ENCODE data around the gene PDE7B.
"Not testable (repeated sequence)": the region's sequence is repeated elsewhere in the genome, so short reads cannot be mapped to it uniquely, and the experiment has no call there.

The PDE7B gene

DNA sequence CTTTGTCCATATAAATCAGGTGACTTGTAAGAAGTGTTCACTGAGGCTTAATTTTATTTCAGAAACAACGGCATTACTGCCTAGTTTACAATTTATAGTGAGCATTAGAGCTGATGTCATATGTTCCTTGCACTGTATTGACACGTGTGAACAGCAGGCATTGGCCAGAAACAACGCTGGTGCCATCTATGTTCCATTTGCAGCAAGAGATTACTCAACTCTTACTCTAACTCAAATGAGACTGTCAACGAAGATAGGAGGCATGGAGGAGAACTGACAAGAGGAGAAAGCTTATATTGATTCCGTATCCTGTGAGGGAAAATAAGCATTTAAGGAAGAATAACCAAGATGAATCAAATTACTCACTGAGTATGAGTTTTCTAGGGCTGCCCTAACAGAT, 350.2 kb downstream of the PDE7B start:
- DNase-seq = no peak

DNA sequence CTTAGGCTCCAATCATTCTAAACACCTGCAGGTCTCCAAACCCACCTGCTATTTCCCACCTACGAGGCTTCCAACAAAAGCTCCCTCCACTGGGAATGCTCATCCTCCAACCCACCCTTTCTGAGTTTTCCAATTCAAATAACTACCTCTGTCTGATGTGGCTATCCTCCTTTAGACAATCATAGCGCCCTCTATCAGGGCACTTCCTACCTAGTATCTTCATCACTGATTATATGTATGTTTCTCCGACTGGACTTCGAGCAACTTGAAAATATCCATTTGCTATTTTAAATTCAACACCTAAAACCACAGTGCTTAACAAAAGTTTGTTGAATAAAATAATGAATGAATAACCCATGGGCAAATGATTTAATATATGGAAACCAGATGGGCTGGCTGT, 357.3 kb downstream of the PDE7B start:
- DNase-seq = no peak

DNA sequence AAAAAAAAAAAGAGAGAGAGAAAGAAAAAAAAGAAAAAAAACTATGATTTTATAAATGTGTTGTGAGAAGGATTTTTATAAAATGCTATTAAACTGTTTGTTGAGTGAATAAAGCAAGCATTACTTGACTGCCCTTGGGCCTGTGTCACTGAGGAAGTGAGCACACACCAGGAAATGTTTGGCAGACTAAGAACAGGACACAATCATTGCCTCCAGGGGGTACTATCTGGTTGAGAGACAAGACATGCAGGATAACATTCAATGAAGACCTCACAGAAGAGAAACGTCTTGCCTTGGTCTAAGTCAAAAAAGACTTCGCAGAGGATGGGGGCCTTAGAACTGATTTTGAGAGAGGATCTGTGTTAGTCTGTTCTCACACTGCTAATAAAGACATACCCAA, 358.0 kb downstream of the PDE7B start:
- DNase-seq = no peak

DNA sequence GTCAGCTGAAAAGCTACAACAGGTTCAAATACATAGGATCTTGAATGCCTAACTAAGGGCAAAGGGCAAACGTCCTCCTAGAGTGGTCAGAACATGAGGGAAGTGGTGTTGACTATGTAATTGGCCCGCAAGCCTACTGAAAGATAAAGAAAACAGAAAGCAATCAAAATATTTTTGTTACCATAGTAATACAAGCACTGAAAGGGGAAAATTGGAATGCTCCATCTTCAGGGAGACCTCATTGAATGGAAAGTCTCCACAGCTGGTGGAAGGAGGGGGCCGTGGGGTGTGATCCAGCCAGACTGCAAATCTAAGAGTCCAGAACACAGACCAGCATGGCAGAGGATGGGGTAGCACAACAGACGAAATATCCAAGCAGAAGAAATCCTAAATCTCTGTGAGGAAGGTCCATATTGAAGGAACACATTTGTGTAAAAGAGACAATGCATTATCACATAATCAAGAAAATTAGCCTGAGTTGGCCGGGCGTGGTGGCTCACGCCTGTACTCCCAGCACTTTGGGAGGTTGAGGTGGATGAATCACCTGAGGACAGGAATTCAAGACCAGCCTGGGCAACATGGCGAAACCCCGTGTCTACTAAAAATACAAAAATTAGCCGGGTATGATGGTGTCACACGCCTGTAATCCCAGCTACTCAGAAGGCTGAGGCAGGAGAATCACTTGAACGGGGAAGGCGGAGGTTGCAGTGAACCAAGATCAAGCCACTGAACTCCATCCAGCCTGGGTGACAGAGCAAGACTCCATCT, 359.1 kb downstream of the PDE7B start:
- DNase-seq = no peak

DNA sequence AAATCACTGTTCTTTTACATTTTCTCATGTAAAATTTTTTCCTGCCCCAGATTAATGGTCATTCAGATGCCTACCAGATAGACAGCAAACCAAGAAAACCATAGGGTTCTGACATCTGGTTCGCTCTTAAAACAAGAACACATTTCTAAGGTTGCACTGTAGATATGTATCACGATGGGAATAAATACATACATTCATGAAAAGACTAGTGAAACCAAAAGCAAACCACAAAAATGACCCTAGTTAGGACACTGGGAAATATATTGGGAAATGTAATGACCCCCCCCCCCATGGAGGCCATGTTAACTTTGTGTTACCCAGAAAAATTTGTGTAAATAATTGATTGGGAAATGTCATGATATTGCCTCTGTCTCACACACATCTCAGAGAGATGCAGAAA, 361.1 kb downstream of the PDE7B start:
- no peak for DNase-seq

DNA sequence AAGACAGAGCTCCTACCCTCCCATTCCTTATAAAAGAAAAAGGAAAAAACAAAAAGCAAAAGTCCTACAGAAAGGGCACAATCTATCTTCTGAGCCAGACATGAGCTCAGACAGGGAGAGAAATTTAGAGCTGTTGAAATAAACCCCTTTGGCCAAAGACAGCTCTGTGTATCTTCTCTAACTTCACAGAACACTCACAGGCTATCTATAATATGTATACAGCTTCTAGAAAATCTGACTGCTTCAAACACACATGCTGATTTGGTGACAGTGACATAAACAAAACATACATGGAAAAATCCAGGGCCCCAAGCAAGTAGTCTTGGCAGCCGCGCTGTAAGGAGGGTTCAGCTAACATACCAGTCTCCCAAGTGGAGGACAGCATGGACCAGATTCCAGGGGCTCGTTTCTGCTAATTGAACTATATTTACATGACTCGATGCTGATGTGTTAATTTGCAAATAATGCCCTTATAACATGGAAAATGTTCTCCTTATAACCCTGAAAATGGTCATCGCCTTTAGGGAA, 361.6 kb downstream of the PDE7B start:
- no peak for DNase-seq

DNA sequence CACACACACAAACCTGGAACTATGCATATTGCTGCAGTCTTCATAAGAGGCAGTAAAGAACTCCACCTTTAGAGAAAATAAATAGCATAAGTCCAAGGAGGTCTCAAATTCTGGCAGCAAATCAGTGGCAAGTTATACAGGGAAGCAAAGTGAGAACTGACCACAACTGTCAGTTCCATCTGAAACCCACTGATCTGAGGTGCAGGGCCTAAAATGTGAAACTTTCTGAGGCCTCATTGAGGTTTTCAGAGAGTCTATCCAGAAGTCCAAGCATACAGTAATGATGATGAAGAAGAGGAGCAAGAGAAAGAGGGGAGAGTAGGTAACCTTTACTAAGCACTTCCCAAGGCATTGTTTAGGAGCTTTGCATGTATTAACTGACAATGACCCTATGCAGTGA, 362.4 kb downstream of the PDE7B start:
- no peak for DNase-seq

DNA sequence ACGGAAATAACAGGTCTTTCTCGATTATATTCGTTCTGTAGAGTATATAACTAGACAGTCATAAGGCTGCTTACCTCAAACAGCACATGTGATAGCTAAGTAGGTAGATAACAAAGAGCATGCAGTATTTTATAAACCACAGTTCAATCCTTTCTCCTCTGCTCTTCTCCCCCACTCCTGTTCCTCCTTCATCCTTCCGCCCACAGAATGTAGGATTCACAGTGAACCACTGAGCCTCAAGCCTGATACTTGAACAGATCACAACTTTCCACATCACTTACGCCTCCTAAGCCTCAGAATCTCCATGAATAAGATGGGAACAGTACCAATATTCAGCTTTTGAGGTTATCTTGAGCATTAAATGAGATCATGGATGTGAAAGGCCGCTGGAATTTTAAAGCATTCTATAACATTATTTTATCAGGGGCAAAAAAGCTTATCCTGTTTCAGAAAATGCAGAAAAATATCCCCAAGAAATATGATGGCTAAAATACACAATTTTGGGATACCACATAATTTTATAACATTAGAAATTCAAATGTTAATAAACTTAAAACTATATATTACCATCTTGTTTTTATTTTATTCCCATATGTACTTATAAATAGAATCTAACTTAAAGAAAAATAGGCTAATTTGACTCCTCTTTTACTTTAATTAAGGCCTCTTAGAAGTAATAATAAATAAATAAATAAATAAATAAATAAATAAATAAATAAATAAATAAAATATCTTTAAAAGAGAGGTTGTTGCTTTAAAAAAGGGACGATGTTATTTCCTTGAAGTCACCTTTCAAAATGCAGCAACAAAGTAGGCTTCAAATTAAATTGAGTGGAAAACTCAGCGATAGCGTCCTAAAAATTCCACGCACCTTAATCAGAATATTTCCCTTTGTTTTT, 365.3 kb downstream of the PDE7B start:
- no peak for DNase-seq

DNA sequence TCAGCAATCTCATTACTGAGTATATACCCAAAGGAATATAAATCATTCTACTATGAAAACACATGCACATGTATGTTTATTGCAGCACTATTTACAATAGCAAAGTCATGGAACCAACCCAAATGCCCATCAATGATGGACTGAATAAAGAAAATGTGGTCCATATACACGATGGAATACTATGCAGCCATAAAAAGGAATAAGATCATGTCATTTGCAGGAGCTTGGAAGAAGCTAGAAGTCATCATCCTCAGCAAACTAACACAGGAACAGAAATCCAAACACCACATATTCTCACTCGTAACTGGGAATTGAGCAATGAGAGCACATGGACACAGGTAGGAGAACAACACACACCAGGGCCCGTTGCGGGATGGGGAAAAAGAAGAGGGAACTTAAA, 373.5 kb downstream of the PDE7B start:
- not testable (repeated sequence) for DNase-seq

DNA sequence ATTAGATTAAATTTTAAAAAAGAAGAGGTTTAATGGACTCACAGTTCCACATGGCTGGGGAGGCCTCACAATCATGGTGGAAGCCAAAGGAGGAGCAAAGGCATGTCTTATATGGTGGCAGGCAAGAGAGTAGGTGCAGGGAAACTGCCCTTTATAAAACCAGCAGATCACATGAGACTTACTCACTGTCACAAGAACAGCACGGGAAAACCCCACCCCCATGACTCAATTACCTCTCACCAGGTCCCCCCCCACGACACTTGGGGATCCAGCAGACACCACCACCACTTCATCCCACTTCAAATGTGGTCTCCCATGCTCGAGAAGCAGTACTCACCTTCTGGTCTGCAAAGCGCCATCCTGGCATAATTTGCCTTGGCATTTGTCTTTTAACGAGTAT, 374.0 kb downstream of the PDE7B start:
- no peak for DNase-seq

DNA sequence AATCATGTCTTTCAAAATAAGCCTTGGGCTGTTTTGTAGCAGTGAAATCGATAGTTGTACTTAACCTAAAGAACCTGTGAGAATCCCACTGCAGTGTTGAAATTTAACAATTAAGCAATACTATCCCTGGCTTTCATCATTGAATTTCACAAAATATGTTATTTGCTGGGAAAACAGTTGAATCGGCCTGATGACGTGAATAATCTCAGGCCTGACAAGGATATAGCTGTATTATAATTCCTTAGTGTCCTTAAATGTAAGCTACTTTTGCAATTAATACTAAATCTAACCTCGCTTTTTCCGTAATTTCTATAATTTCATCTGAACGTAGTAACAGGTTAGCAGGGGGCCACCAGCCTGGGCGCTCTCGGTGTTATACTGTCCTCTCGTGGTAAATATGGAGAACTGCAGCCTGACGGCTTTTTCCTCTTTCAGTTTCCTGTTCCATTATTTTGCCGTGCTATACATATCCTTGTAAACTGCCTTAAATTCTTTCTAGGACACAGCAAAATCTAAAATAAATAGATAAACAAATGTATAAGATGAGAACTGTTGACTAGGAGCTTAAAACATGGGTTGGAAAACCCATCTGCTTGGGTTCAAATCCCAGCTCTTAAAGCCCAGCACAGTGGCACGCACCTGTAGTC, 374.6 kb downstream of the PDE7B start:
- peak; percentile 59 for DNase-seq

DNA sequence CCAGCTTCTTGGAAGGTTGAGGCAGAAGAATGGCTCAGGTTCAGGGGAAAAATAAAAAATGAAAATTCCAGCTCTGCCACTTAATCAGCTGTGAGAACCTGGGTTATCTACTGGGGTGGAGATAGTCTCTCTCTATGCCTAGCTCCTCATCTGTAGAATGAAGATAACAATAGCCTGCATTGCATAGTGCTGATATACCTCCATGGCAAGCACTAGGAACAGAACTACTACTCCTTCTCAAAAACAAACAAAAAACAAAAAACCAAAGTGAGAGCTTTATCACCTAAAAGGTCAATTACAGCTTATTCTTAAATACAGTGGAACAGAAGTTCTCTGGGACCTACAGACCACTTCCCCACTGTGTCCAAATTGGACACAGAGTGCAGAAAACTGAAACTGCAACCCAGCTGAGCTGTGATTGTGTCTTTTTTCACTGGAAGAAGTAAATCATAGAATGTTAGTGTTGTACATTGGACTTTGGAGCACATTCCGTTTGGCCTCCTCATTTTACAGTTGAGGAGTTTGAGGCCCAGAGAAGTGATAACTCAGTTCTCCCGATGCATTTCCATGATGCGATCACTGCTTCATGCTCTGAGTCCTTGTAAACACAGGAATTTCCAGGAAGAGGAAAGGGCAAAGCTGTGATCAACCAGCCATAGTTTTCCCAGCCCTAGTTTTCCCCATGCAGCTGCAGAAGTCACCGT, 375.3 kb downstream of the PDE7B start:
- DNase-seq = no peak

DNA sequence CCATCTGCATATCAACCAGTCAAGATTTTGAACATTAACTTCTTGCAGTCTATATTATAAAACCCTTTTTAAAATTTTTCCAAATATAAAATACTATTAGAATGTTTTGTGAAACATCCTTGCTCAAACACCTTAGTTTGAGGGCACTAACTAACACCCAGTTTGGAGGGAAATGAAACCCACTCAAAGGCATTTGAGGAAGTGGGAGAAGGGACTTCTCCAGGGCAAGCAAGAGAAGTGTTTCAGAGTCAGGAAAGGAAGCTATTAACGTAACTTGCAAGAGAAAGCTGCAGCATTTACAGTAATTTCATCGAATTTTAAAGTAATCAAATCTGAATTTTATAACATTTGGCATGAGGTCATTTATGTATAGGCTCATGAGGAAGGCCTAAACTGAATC, 377.3 kb downstream of the PDE7B start:
- no peak for DNase-seq

DNA sequence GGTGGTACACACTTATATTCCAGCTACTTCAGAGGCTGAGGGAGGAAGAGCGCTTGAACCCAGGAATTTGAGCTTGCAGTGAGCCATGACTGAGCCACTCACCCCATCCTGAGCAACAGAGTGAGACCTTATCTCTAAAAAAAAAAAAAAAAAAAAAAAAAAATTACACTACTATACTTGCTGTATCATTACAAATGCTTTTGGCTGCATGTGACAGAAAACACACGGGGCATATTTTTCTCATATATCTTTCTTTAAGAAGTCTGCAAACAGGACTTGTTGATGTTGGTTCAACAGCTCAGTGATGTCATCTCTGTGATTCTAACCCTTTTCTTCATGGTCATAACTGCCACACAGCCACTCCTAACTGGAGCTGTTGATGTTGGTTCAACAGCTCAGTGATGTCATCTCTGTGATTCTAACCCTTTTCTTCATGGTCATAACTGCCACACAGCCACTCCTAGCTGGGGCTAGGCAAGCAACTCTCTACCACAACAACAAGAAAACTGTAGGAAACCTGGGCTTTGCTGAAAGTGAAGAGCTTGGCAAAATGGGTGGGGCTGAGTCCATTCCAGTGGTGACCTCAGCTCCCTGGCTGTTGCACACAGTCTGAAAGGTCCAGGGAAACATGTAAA, 378.8 kb downstream of the PDE7B start:
- no peak for DNase-seq

DNA sequence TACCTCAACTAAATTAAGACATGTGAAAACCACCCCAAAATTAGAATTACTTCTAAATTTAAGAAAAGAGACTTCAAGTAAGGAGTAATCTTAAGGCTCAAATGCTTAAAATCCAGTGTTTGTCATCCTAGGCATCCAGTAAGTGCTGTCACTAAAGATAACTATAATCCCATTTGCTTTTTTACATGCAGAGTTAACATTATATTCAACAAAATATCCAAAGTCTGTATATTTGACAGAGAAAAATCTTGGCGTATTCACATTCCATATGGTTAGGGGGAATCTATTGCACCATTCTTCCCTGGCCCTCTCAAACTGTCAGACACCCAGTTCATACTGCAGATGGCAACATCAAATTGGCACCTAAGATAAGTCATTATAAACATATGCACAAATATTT, 381.2 kb downstream of the PDE7B start:
- DNase-seq = no peak

DNA sequence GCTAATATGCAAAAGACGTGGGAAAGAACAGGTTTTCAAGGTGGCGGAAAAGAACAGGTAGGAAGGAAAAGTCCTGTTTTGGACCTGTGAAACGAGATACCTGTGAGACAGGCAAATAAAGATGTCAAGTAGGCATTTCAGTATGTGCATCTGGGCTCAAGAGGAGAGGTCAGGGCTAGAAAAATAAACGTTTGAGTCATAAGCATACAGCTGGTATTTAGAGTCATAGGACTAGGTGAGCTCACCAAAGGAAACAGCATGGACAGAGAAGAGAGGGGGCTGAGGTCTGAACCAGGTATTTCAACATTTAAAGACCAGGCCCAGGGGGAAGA, 383.7 kb downstream of the PDE7B start:
- DNase-seq = no peak

DNA sequence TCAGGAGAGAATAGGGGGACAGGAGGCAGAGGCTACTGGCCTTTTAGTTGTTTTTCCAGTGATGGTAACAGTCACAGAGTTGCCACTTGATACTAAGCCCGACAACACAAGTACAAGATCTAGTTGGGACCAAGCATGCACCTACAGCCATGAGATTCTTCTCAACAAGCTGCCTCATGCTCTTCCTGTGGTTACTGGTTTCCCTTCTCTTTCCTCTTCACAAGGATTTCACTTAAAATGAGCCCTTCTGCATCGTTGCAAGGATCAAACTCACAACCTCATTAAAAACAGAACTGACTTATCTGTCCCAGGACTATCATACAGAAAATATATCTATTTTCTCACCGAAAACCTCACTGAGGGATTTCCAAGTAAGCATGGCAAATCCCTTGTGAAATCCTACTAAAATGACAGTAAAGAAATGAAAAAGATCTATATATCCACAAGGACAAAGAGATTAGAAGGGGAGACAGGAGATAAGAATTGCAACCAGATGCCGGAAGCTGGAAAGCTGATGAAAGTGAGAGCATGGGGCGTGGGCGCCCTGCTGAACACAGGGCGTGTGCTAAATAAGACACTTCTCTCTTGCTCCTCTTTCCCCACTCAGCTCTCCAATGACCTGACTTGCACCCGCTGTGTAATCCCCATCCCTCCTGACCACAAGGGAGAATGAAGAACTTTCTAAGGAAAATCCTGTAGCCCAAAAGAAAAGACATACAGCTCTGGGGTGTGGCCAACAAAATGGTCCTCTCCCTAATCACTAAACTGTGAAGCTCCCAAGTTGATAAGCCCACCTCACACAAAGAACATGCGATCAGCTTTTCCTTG, 385.2 kb downstream of the PDE7B start:
- no peak for DNase-seq

DNA sequence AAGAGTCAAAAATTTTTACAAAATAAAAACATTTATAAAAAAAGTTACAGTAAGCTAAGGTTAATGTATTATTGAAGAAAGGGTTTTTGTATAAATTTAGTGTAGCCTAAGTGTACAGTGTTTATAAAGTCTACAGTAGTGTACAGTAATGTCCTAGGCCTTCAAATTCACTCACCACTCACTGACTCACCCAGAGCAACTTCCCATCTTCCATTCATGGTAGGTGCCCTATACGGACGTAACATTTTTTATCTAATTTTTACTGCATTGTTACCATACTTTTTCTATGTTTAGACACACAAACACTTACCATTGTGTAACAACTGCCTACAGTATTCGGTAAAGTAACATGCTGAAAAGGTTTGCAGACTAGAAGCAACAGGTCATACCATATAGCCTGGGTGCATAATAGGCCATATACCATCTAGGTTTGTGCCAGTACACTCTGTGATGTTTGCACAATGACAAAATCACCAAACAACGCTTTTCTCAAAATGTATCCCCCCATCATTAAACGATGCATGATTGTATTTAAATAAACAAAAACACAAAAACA, 392.6 kb downstream of the PDE7B start:
- DNase-seq = no peak

Measured in midbrain (tissue), 1 donor.